HL-60 (cell line): ENCODE data around the gene EPSTI1.
"Not testable (repeated sequence)": the region's sequence is repeated elsewhere in the genome, so short reads cannot be mapped to it uniquely, and the experiment has no call there.

ENCODE experiments used
- CTCF ChIP-seq: IDR thresholded peaks from one replicate; pipeline ENCODE4 v1.5.1; 2011; ENCODE audit warnings: low read length, control low read depth, inconsistent platforms; ENCODE audit not compliant: insufficient read depth
- GABPA ChIP-seq: IDR thresholded peaks from 2 replicates; pipeline ENCODE4 v1.6.1; 2012; ENCODE audit warnings: low read depth
- POLR2AphosphoS5 ChIP-seq: IDR thresholded peaks from 2 replicates; pipeline ENCODE4 v1.6.1; 2012; ENCODE audit warnings: low read depth
- SPI1 ChIP-seq: IDR thresholded peaks from 2 replicates; pipeline ENCODE4 v1.6.1; 2012; ENCODE audit warnings: low read depth, mild to moderate bottlenecking, borderline replicate concordance

GRCh38 chr13:42862370-42862769, 129.7 kb downstream of the EPSTI1 start:
- TF ChIP-seq CTCF, POLR2AphosphoS5, GABPA, SPI1: not testable (repeated sequence)
